CD4-positive, alpha-beta T cell treated with Interleukin-17A for 1 hour (primary cell): Measurements from ENCODE around the gene CCDC28B.

Source experiments
- DNase-seq: peaks from one replicate; pipeline ENCODE4 v3.0.0-alpha.2; 2020

The CCDC28B gene

GRCh38 chr1:32195531-32195930 is 4.9 kb upstream of the CCDC28B start:
- DNase-seq: no peak

GRCh38 chr1:32195972-32196823 is 4.2 kb upstream of the CCDC28B start:
- peak; percentile 60 for DNase-seq

- DNase-seq: no peak
These were observed 3.3 kb upstream of the CCDC28B start for GRCh38 chr1:32197074-32197473.

- DNase-seq: no peak
These were observed 2.6 kb upstream of the CCDC28B start for GRCh38 chr1:32197837-32198236.

GRCh38 chr1:32198237-32199042 is 2.0 kb upstream of the CCDC28B start:
- no peak for DNase-seq

- no peak for DNase-seq
These were observed 1.2 kb upstream of the CCDC28B start for GRCh38 chr1:32199043-32199716.

- DNase-seq: no peak
These were observed 700 bp upstream of the CCDC28B start for GRCh38 chr1:32199717-32200072.

- peak; percentile 87 for DNase-seq
These were observed 838 bp downstream of the CCDC28B start for GRCh38 chr1:32201011-32201855.

GRCh38 chr1:32204943-32205361 is 4.6 kb downstream of the CCDC28B start:
- no peak for DNase-seq

- peak; percentile 90 for DNase-seq
These were observed 5.3 kb downstream of the CCDC28B start, which contains the start of gene IQCC for GRCh38 chr1:32205401-32206370. TSS of gene IQCC (plus strand) at chr1:32205671. CDS start at chr1:32205682, 11 bp downstream.

- DNase-seq: no peak
These were observed 8.1 kb downstream of the CCDC28B start for GRCh38 chr1:32208469-32208868.

- no peak for DNase-seq
These were observed 8.5 kb downstream of the CCDC28B start, which contains the start of gene DCDC2B for GRCh38 chr1:32208891-32209328. TSS of gene DCDC2B (plus strand) at chr1:32209089. CDS start at chr1:32209094, 5 bp downstream.

GRCh38 chr1:32215629-32216480 is 15.5 kb downstream of the CCDC28B start:
- peak; percentile 71 for DNase-seq

GRCh38 chr1:32216566-32216965 is 16.2 kb downstream of the CCDC28B start:
- no peak for DNase-seq

GRCh38 chr1:32219022-32219421 is 18.6 kb downstream of the CCDC28B start:
- no peak for DNase-seq

GRCh38 chr1:32220746-32221580 is 20.6 kb downstream of the CCDC28B start:
- DNase-seq: no peak

GRCh38 chr1:32221581-32221979 is 21.2 kb downstream of the CCDC28B start:
- DNase-seq: no peak

- peak; percentile 94 for DNase-seq
These were observed 21.8 kb downstream of the CCDC28B start, which contains the start of the genes EIF3I and TMEM234 for GRCh38 chr1:32221980-32222755. TSS of gene EIF3I (plus strand) at chr1:32222407. CDS start at chr1:32222442, 35 bp downstream. TSS of gene TMEM234 (minus strand) at chr1:32222353. CDS start at chr1:32222322, 31 bp downstream.
